ENCODE data around the gene YWHAG. TPM values are rescaled to one million over a fixed set of nuclear protein-coding genes. Genes with fewer than 3 reads are reported as not detected.

The YWHAG gene
- total and polyA plus RNA-seq, 2 experiments from 2014 or later: 82.2 to 179 TPM

DNA sequence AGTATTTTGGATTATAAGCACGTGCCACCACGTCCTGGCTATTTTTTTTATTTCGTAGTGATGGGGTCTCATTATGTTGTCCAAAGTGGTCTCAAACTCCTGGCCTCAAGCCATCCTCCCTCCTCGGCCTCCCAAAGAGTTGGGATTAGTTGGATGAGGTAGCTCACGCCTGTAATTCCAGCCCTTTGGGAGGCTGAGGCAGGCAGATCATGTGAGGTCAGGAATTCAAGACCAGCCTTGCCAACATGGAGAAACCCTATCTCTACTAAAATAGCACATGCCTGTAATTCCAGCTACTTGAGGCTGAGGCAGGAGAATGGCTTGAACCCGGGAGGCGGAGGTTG lies 21.8 kb upstream of the YWHAG start (continued):
- TF ChIP-seq REST (IDR thresholded peaks at IDR 0.05; ENCODE audit: unreplicated experiment) (no peak), ETS1 (IDR thresholded peaks at IDR 0.05) (no peak)

DNA sequence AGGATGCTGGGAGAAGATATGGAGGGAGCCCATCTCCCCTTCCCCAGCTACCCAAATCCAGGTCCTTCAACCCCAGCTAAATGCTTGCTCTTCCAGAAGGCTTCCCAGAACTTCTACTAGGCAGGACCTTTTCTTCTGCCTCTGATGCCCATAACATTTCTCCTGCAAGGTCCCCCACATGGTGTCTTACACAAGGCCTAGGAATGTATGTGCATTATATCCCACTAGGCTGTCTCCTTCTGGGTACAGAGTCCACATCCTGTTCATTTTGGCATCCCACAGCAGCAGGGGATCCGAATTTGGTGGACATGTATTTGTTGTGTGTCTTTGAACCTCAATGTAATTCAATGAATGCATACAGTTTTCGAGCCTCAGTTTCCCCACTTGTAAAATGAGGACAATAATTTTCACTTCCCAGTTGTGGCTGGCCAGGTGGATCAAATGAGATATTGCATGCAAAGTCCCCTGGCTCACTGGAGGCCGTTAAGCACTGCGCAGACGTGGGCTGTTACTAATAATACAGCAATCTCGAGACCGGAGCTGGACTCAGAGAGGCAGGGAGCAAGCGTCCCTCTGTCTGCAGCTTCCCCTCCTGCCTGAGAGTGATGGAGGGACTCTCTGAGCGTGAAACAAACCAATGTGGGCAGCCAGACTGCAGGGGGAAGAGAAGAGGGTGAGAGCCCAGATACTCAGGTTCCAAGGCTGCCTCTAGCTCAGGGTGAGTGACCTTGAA lies 18.6 kb upstream of the YWHAG start:
- no peaks in the 10 kb centered on the region for H4K20me1 ChIP-seq (replicated peaks; ENCODE audit: insufficient read depth)
- H3K27ac ChIP-seq (ENCODE audit: low read depth): no peak overlapping the region
- H3K79me2 ChIP-seq (replicated peaks; ENCODE audit: insufficient read depth): no peaks in the 10 kb centered on the region
- no peaks in the 10 kb centered on the region for H3K9me3 Mint-ChIP-seq
- no peaks in the 10 kb centered on the region for H3K4me1 ChIP-seq (ENCODE audit: insufficient read depth)
- no peak overlapping the region for H3K4me3 Mint-ChIP-seq
- H3F3A ChIP-seq (replicated peaks; ENCODE audit: low read depth): peaks cover 16% of the 10 kb centered on the region; the same call in 1 of the 2 replicates
- H3K27ac Mint-ChIP-seq: no peak overlapping the region
- H3K4me1 Mint-ChIP-seq: peaks cover 11% of the 10 kb centered on the region
- H3K27me3 Mint-ChIP-seq (ENCODE audit: insufficient read depth, low read depth, poor library complexity): peaks cover 19% of the 10 kb centered on the region
- H3K36me3 ChIP-seq (ENCODE audit: insufficient read depth): no peaks in the 10 kb centered on the region
- H3K36me3 Mint-ChIP-seq (ENCODE audit: low read depth): no peaks in the 10 kb centered on the region; the same call in 2 of the 3 replicates
- no peak overlapping the region for H3K4me3 ChIP-seq
- H3K4me2 ChIP-seq: no peak overlapping the region
- ATAC-seq (no peak), DNase-seq (ENCODE audit: low spot score) (no peak)
- H3K27me3 ChIP-seq (ENCODE audit: insufficient read depth): no peaks in the 10 kb centered on the region
- H2AFZ ChIP-seq: no peak overlapping the region; the same call in 1 of the 2 replicates
- no peaks in the 10 kb centered on the region for H3K9me2 ChIP-seq (ENCODE audit: insufficient read depth)
- TF ChIP-seq ZNF114 (CRISPR knock-in tag; IDR thresholded peaks at IDR 0.05) (no peak), REST (IDR thresholded peaks at IDR 0.05; ENCODE audit: unreplicated experiment) (no peak), ZNF331 (CRISPR knock-in tag; IDR thresholded peaks at IDR 0.05; ENCODE audit: low read depth) (no peak), NANOG (IDR thresholded peaks at IDR 0.05; ENCODE audit: borderline replicate concordance) (no peak), EZH2 (IDR thresholded peaks at IDR 0.05; ENCODE audit: low read depth, unreplicated experiment) (no peak), STAT1 (IDR thresholded peaks at IDR 0.05; ENCODE audit: unreplicated experiment) (no peak), CREB1 (CRISPR knock-in tag; IDR thresholded peaks at IDR 0.05; ENCODE audit: low read depth) (no peak)
- TF ChIP-seq, protein P1, sequence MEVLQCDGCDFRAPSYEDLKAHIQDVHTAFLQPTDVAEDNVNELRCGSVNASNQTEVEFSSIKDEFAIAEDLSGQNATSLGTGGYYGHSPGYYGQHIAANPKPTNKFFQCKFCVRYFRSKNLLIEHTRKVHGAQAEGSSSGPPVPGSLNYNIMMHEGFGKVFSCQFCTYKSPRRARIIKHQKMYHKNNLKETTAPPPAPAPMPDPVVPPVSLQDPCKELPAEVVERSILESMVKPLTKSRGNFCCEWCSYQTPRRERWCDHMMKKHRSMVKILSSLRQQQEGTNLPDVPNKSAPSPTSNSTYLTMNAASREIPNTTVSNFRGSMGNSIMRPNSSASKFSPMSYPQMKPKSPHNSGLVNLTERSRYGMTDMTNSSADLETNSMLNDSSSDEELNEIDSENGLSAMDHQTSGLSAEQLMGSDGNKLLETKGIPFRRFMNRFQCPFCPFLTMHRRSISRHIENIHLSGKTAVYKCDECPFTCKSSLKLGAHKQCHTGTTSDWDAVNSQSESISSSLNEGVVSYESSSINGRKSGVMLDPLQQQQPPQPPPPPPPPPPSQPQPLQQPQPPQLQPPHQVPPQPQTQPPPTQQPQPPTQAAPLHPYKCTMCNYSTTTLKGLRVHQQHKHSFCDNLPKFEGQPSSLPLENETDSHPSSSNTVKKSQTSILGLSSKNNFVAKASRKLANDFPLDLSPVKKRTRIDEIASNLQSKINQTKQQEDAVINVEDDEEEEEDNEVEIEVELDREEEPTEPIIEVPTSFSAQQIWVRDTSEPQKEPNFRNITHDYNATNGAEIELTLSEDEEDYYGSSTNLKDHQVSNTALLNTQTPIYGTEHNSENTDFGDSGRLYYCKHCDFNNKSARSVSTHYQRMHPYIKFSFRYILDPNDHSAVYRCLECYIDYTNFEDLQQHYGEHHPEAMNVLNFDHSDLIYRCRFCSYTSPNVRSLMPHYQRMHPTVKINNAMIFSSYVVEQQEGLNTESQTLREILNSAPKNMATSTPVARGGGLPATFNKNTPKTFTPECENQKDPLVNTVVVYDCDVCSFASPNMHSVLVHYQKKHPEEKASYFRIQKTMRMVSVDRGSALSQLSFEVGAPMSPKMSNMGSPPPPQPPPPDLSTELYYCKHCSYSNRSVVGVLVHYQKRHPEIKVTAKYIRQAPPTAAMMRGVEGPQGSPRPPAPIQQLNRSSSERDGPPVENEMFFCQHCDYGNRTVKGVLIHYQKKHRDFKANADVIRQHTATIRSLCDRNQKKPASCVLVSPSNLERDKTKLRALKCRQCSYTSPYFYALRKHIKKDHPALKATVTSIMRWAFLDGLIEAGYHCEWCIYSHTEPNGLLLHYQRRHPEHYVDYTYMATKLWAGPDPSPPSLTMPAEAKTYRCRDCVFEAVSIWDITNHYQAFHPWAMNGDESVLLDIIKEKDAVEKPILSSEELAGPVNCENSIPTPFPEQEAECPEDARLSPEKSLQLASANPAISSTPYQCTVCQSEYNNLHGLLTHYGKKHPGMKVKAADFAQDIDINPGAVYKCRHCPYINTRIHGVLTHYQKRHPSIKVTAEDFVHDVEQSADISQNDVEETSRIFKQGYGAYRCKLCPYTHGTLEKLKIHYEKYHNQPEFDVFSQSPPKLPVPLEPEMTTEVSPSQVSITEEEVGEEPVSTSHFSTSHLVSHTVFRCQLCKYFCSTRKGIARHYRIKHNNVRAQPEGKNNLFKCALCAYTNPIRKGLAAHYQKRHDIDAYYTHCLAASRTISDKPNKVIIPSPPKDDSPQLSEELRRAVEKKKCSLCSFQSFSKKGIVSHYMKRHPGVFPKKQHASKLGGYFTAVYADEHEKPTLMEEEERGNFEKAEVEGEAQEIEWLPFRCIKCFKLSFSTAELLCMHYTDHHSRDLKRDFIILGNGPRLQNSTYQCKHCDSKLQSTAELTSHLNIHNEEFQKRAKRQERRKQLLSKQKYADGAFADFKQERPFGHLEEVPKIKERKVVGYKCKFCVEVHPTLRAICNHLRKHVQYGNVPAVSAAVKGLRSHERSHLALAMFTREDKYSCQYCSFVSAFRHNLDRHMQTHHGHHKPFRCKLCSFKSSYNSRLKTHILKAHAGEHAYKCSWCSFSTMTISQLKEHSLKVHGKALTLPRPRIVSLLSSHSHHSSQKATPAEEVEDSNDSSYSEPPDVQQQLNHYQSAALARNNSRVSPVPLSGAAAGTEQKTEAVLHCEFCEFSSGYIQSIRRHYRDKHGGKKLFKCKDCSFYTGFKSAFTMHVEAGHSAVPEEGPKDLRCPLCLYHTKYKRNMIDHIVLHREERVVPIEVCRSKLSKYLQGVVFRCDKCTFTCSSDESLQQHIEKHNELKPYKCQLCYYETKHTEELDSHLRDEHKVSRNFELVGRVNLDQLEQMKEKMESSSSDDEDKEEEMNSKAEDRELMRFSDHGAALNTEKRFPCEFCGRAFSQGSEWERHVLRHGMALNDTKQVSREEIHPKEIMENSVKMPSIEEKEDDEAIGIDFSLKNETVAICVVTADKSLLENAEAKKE (CRISPR knock-in tag; IDR thresholded peaks at IDR 0.05): no peak
